Mesangial cell (primary cell): ENCODE measurements around the gene ZFHX3. TPM values are rescaled to one million over a fixed set of nuclear protein-coding genes. Genes with fewer than 3 reads are reported as not detected.

ENCODE experiments used
- total RNA-seq: library from RNA; depleted of rRNA; stranded (reverse); fragments of >200 nt; gene quantifications from 2 replicates; pipeline ENCODE4 v1.2.3, GENCODE V29; 2015

The ZFHX3 gene, protein sequence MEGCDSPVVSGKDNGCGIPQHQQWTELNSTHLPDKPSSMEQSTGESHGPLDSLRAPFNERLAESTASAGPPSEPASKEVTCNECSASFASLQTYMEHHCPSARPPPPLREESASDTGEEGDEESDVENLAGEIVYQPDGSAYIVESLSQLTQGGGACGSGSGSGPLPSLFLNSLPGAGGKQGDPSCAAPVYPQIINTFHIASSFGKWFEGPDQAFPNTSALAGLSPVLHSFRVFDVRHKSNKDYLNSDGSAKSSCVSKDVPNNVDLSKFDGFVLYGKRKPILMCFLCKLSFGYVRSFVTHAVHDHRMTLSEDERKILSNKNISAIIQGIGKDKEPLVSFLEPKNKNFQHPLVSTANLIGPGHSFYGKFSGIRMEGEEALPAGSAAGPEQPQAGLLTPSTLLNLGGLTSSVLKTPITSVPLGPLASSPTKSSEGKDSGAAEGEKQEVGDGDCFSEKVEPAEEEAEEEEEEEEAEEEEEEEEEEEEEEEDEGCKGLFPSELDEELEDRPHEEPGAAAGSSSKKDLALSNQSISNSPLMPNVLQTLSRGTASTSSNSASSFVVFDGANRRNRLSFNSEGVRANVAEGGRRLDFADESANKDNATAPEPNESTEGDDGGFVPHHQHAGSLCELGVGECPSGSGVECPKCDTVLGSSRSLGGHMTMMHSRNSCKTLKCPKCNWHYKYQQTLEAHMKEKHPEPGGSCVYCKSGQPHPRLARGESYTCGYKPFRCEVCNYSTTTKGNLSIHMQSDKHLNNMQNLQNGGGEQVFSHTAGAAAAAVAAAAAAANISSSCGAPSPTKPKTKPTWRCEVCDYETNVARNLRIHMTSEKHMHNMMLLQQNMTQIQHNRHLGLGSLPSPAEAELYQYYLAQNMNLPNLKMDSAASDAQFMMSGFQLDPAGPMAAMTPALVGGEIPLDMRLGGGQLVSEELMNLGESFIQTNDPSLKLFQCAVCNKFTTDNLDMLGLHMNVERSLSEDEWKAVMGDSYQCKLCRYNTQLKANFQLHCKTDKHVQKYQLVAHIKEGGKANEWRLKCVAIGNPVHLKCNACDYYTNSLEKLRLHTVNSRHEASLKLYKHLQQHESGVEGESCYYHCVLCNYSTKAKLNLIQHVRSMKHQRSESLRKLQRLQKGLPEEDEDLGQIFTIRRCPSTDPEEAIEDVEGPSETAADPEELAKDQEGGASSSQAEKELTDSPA (N-terminal part only)
- total RNA-seq: 9.0 and 13.2 TPM in 2 replicates

DNA sequence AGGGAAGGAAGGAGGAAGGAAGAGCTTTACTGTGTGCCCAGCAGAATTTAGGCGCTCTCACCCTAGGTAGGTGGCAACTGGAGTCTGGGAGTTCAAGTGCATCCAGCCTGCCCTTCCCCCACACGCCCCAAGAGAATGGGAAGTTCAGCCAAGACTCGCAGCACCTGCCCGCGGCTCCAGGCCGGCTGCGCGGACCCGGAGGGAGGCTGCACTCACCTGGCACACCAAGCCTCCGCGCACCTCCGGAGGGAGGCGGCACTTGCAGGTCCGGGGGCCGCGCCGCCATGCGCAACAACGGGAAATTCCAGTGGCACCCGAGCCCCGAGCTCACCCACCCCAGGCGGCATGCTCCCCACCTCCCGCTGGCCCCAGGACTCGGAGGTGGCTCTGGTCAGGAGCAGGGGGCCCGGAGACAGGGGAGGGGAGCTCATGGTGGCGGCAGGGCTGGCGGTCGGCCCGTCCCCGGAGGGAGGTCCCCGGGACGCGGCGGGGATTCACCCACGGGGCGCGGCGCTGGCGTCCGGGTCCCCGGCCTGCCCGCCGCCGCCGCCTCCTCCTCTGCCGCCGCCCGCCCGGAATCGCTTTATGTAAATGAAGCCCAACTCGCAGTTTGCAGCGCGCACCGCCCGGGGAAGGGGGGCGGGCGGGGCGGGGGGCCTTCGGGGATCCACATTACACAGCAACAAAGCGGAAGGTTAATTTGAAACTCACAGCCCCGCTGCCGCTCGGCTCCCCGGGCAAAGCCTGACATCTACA, at the start of gene ZFHX3:
Gene ZFHX3, minus strand, starts transcription at position 593 of the 756 bp plus-strand sequence. CDS start 87,983 bp downstream, outside the sequence.

